ENCODE results near the gene TRIM34.

Gene TRIM34

DNA sequence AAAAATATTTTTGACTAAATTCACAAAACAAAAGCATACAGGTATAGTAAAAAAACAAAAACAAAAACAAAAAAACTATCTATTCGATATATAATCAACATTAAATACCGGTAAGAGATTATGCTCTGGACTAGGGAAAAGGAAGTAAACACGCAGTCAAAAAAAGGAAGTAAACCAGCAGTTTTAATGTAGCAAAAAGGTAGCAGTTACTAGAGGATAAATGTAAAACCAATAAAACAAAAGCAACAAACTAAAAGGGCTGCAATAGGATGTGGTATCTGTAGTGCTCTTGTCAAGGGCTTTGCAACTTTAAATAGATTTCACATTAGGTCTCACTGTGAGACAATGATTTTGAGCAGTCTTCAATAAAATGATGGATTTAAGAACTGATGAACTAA, 67.2 kb downstream of the TRIM34 start:
- Histone ChIP-seq H3K27ac (no peak overlapping the region), H3K4me3 (peak overlapping the region; percentile 64)
- DNase-seq (ENCODE audit: low spot score), result no peak
- TF ChIP-seq CTCF (IDR thresholded peaks at IDR 0.05), result no peak

Measured in coronary artery (tissue), 2 donors.